Measurements from ENCODE around the gene ACSM2B.

GRCh38 chr16:20611350-20611902 is 35.3 kb upstream of the ACSM2B start:
- TF ChIP-seq EP300 (IDR thresholded peaks at IDR 0.05) = no peak
- no peak for TF ChIP-seq POLR2A (IDR thresholded peaks at IDR 0.05)
- TF ChIP-seq CTCF (IDR thresholded peaks at IDR 0.05) = no peak

Measured in sigmoid colon (tissue), 4 donors.